ENCODE measurements around the gene KRT6A. TPM values are rescaled to one million over a fixed set of nuclear protein-coding genes. Genes with fewer than 3 reads are reported as not detected.

Gene KRT6A
- total and polyA plus RNA-seq, 9 of the 15 experiments (the other 6 are each of a cell fraction or from before 2014, with no cell fraction given), result 0.26 TPM; not detected in 8

- no peaks in the 10 kb centered on the region for H3K9me3 ChIP-seq (replicated peaks; ENCODE audit: control insufficient read depth, insufficient read depth, low read depth, low read length)
- no TSS peak for BruUV-seq (replicated peaks)
- intact Hi-C loops (cut with micrococcal nuclease) (no loop called here), in situ Hi-C loops (cut with MboI) (no loop called here)
- DNase-seq (ENCODE audit: extremely low read depth in 1 of 4, low spot score in 3 of 4) (no peak), FAIRE-seq (no peak), ATAC-seq (no peak)
- peaks cover 9% of the 10 kb centered on the region; the same call in 1 of the 2 replicates for H4K20me1 ChIP-seq (replicated peaks; ENCODE audit: control insufficient read depth, insufficient read depth, low read length)
- H3K4me1 ChIP-seq (replicated peaks in 1 of 2; ENCODE audit: control insufficient read depth in 2 of 2, insufficient read depth in 2 of 2, low read length in 2 of 2), result no peaks in the 10 kb centered on the region
- no peaks in the 10 kb centered on the region for H3K79me2 ChIP-seq (ENCODE audit: control insufficient read depth, insufficient read depth, low read length)
- H3K36me3 ChIP-seq (ENCODE audit: control insufficient read depth, insufficient read depth, low read length), result no peaks in the 10 kb centered on the region
- H3K9me1 ChIP-seq (ENCODE audit: control insufficient read depth, insufficient read depth, low read length), result no peaks in the 10 kb centered on the region
- no peak overlapping the region for H3K4me3 ChIP-seq
- no peak overlapping the region for H3K27ac ChIP-seq (ENCODE audit: extremely low read depth, low read depth, low read length)
- H3K9ac ChIP-seq (ENCODE audit: insufficient read depth in 1 of 2, low read depth in 2 of 2, low read length in 2 of 2), result no peak overlapping the region
- WGBS (ENCODE audit: insufficient coverage, low coverage, missing lambda C conversion rate), result 1% methylated on average over 8 of the region's 8 CpGs
- no peak overlapping the region for H2AFZ ChIP-seq (ENCODE audit: low read depth, low read length)
- ChIA-PET CTCF (ENCODE audit: low intra/inter-chr PET ratio) (no interaction called here), POLR2A (no interaction called here)
- peaks cover 3 to 56% of the 10 kb centered on the region in 2 experiments; a peak in 4 of 5 replicates for H3K27me3 ChIP-seq (ENCODE audit: control insufficient read depth in 2 of 2, insufficient read depth in 2 of 2, low read length in 2 of 2)
- no peak overlapping the region for H3K4me2 ChIP-seq (ENCODE audit: insufficient read depth, low read length)
- TF ChIP-seq BMI1 (IDR thresholded peaks at IDR 0.05; ENCODE audit: low read length) (no peak), ZBTB11 (CRISPR knock-in tag; IDR thresholded peaks at IDR 0.05) (no peak), ZNF143 (CRISPR knock-in tag; IDR thresholded peaks at IDR 0.05) (no peak), HNRNPH1 (optimal IDR thresholded peaks at IDR 0.05; ENCODE audit: low read depth, low read length) (no peak), E2F1 (CRISPR knock-in tag; IDR thresholded peaks at IDR 0.05) (no peak), POLR2A (conservative IDR thresholded peaks at IDR 0.05) (no peak), NFRKB (IDR thresholded peaks at IDR 0.05; ENCODE audit: low read depth) (no peak), PRPF4 (IDR thresholded peaks at IDR 0.05; ENCODE audit: insufficient read depth, low read depth, low read length, poor library complexity, severe bottlenecking) (no peak), SAP30 (IDR thresholded peaks at IDR 0.05; ENCODE audit: borderline replicate concordance, insufficient read depth, low read depth, low read length, poor library complexity, severe bottlenecking) (no peak), POLR2AphosphoS2 (IDR thresholded peaks at IDR 0.05; ENCODE audit: low read length) (no peak), JUND (IDR thresholded peaks at IDR 0.05; ENCODE audit: borderline replicate concordance, low read depth, low read length) (no peak), JUND (tag; IDR thresholded peaks at IDR 0.05; ENCODE audit: borderline replicate concordance, low read depth, low read length) (no peak), ZBTB34 (CRISPR knock-in tag; IDR thresholded peaks at IDR 0.05) (no peak), CSDE1 (IDR thresholded peaks at IDR 0.05) (no peak), ZC3H11A (IDR thresholded peaks at IDR 0.05; ENCODE audit: low read depth, low read length) (no peak), FOXK1 (CRISPR knock-in tag; IDR thresholded peaks at IDR 0.05; ENCODE audit: borderline replicate concordance) (no peak)
These were observed 33.5 kb upstream of the KRT6A start for GRCh38 chr12:52526511-52526951.
